ENCODE measurements around the gene MACROD2.

GRCh38 chr20:15576411-15576810, 1581.1 kb downstream of the MACROD2 start:
- TF ChIP-seq, protein P1, sequence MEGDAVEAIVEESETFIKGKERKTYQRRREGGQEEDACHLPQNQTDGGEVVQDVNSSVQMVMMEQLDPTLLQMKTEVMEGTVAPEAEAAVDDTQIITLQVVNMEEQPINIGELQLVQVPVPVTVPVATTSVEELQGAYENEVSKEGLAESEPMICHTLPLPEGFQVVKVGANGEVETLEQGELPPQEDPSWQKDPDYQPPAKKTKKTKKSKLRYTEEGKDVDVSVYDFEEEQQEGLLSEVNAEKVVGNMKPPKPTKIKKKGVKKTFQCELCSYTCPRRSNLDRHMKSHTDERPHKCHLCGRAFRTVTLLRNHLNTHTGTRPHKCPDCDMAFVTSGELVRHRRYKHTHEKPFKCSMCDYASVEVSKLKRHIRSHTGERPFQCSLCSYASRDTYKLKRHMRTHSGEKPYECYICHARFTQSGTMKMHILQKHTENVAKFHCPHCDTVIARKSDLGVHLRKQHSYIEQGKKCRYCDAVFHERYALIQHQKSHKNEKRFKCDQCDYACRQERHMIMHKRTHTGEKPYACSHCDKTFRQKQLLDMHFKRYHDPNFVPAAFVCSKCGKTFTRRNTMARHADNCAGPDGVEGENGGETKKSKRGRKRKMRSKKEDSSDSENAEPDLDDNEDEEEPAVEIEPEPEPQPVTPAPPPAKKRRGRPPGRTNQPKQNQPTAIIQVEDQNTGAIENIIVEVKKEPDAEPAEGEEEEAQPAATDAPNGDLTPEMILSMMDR (IDR thresholded peaks at IDR 0.05): no peak
- TF ChIP-seq POLR2A (IDR thresholded peaks at IDR 0.05): no peak
- no peak for TF ChIP-seq POLR2AphosphoS5 (IDR thresholded peaks at IDR 0.05)
- no peak for TF ChIP-seq EP300 (IDR thresholded peaks at IDR 0.05)

All from suprapubic skin (tissue), 4 donors.